ENCODE data around the gene SLC7A1.

GRCh38 chr13:29538652-29539040 is 56.8 kb downstream of the SLC7A1 start:
- TF ChIP-seq HNF4G (IDR thresholded peaks at IDR 0.05) = no peak
- no peak for TF ChIP-seq REST (IDR thresholded peaks at IDR 0.05)
- TF ChIP-seq CTCF (IDR thresholded peaks at IDR 0.05; ENCODE audit: low read depth, low read length, missing input control) = no peak
- no peak for TF ChIP-seq YY1 (IDR thresholded peaks at IDR 0.05)
- TF ChIP-seq, protein P1, sequence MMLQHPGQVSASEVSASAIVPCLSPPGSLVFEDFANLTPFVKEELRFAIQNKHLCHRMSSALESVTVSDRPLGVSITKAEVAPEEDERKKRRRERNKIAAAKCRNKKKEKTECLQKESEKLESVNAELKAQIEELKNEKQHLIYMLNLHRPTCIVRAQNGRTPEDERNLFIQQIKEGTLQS (IDR thresholded peaks at IDR 0.05) = no peak
- TF ChIP-seq RXRA (IDR thresholded peaks at IDR 0.05) = no peak
- no peak for TF ChIP-seq JUND (IDR thresholded peaks at IDR 0.05)
- TF ChIP-seq SP1 (IDR thresholded peaks at IDR 0.05) = no peak
- no peak for TF ChIP-seq MAX (IDR thresholded peaks at IDR 0.05)
- TF ChIP-seq RAD21 (IDR thresholded peaks at IDR 0.05) = no peak
- TF ChIP-seq EGR1 (IDR thresholded peaks at IDR 0.05; ENCODE audit: low read depth in 2 of 2) = no peak
- no peak for TF ChIP-seq GABPA (IDR thresholded peaks at IDR 0.05 in 1 of 2, conservative IDR thresholded peaks at IDR 0.05 in 1 of 2)
- no peak for TF ChIP-seq TAF1 (conservative IDR thresholded peaks at IDR 0.05)
- TF ChIP-seq, protein P2, sequence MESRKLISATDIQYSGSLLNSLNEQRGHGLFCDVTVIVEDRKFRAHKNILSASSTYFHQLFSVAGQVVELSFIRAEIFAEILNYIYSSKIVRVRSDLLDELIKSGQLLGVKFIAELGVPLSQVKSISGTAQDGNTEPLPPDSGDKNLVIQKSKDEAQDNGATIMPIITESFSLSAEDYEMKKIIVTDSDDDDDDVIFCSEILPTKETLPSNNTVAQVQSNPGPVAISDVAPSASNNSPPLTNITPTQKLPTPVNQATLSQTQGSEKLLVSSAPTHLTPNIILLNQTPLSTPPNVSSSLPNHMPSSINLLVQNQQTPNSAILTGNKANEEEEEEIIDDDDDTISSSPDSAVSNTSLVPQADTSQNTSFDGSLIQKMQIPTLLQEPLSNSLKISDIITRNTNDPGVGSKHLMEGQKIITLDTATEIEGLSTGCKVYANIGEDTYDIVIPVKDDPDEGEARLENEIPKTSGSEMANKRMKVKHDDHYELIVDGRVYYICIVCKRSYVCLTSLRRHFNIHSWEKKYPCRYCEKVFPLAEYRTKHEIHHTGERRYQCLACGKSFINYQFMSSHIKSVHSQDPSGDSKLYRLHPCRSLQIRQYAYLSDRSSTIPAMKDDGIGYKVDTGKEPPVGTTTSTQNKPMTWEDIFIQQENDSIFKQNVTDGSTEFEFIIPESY (IDR thresholded peaks at IDR 0.05) = no peak
